Testis (tissue), 2 donors: Measurements from ENCODE around the gene NUDT5.

Experiments used
- POLR2A ChIP-seq: fragments of 450-650 bp; IDR thresholded peaks from one replicate; pipeline ENCODE4 v1.6.1; 2017; ENCODE audit warnings: antibody characterized with exemption, mild to moderate bottlenecking, moderate library complexity
- TF ChIP-seq, protein P1 (sequence below), 3 experiments: fragments of 450-650 bp in 2 of 3; fragments of 200-600 bp in 1 of 3; sonication (generic) in 1 of 3; IDR thresholded peaks; one replicate each; pipeline ENCODE4 v1.5.1; 2016 to 2019; ENCODE audit warnings: antibody characterized with exemption in 3 of 3, mild to moderate bottlenecking in 2 of 3, moderate library complexity in 1 of 3

DNA sequence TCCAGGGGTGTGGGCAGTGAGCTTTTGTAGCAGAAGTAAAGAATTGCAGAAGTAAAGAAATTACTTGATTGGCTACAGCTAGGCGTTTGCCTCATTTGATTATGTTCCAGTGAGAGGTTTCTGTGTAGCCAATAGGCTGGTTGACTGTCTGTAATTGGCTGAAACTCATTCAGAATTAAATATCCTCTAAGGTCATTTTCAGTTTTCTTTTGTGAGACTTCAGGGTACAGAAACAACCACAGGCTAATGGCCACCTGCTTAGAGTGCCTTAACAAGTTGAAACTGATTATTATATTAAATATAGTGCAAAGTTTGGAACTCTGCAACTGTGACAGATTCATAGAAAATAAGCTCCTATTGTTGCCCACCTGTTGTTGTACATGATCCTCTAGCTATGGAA lies 55.7 kb downstream of the NUDT5 start:
- TF ChIP-seq, protein P1, sequence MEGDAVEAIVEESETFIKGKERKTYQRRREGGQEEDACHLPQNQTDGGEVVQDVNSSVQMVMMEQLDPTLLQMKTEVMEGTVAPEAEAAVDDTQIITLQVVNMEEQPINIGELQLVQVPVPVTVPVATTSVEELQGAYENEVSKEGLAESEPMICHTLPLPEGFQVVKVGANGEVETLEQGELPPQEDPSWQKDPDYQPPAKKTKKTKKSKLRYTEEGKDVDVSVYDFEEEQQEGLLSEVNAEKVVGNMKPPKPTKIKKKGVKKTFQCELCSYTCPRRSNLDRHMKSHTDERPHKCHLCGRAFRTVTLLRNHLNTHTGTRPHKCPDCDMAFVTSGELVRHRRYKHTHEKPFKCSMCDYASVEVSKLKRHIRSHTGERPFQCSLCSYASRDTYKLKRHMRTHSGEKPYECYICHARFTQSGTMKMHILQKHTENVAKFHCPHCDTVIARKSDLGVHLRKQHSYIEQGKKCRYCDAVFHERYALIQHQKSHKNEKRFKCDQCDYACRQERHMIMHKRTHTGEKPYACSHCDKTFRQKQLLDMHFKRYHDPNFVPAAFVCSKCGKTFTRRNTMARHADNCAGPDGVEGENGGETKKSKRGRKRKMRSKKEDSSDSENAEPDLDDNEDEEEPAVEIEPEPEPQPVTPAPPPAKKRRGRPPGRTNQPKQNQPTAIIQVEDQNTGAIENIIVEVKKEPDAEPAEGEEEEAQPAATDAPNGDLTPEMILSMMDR (IDR thresholded peaks at IDR 0.05): no peak
- no peak for TF ChIP-seq POLR2A
